CD14-positive monocyte (primary cell): ENCODE data around the gene LUC7L. TPM values are rescaled to one million over a fixed set of nuclear protein-coding genes. Genes with fewer than 3 reads are reported as not detected.
"Not testable (repeated sequence)": the region's sequence is repeated elsewhere in the genome, so short reads cannot be mapped to it uniquely, and the experiment has no call there.

ENCODE experiments used
- DNase-seq, 3 donors: peaks; one replicate each; pipeline ENCODE4 v3.0.0-alpha.2; 2011 to 2022
- H2AFZ ChIP-seq: 2 replicates; pipeline ENCODE4 v1.6.0; 2012; ENCODE audit warnings: mild to moderate bottlenecking, low read depth, low read length, inconsistent platforms; ENCODE audit not compliant: insufficient read depth, poor library complexity, severe bottlenecking
- H3K27ac ChIP-seq, 2 donors: 1 replicate in 1 of 2; 2 replicates in 1 of 2; pipeline ENCODE4 v1.5.1; 2012 to 2013; ENCODE audit warnings: low read length in 2 of 2, control low read depth in 1 of 2, inconsistent platforms in 1 of 2, low read depth in 1 of 2, mild to moderate bottlenecking in 1 of 2
- H3K27me3 ChIP-seq, 2 donors: one replicate each; pipeline versions ENCODE4 v1.6.0 to v1.6.1; 2011 to 2013; ENCODE audit warnings: low read length in 2 of 2; ENCODE audit not compliant: control insufficient read depth in 2 of 2, insufficient read depth in 2 of 2
- H3K36me3 ChIP-seq, 2 donors: replicated peaks in 1 of 2; 1 replicate in 1 of 2; 2 replicates in 1 of 2; pipeline versions ENCODE4 v1.5.1 to v1.6.1; 2012 to 2013; ENCODE audit warnings: low read length in 2 of 2, control low read depth in 1 of 2, inconsistent platforms in 1 of 2, mild to moderate bottlenecking in 1 of 2; ENCODE audit not compliant: insufficient read depth in 2 of 2, control insufficient read depth in 1 of 2
- H3K4me1 ChIP-seq, 2 donors: 1 replicate in 1 of 2; 2 replicates in 1 of 2; pipeline versions ENCODE4 v1.5.1 to v1.6.1; 2012 to 2013; ENCODE audit warnings: low read length in 2 of 2, control low read depth in 1 of 2, inconsistent platforms in 1 of 2, mild to moderate bottlenecking in 1 of 2, moderate library complexity in 1 of 2; ENCODE audit not compliant: insufficient read depth in 2 of 2, control insufficient read depth in 1 of 2
- H3K4me2 ChIP-seq: replicated peaks from 2 replicates; pipeline ENCODE3; 2012; ENCODE audit warnings: low read length, moderate library complexity, mild to moderate bottlenecking; ENCODE audit not compliant: poor library complexity, severe bottlenecking; ENCODE audit errors: extremely low read depth
- H3K4me3 ChIP-seq, 3 experiments: fragments of 200-600 bp in 1 of 3; sonication (generic) in 1 of 3; replicated peaks in 1 of 3; 1 replicate in 2 of 3; 2 replicates in 1 of 3; pipeline ENCODE4 v1.5.1; 2011 to 2013; ENCODE audit warnings: low read length in 3 of 3, mild to moderate bottlenecking in 3 of 3, control low read depth in 2 of 3, low read depth in 2 of 3, inconsistent platforms in 1 of 3, moderate library complexity in 1 of 3
- H3K79me2 ChIP-seq: 2 replicates; pipeline ENCODE4 v1.6.0; 2012; ENCODE audit warnings: mild to moderate bottlenecking, control low read depth, inconsistent platforms, low read length, moderate library complexity; ENCODE audit not compliant: insufficient read depth
- H3K9ac ChIP-seq: 2 replicates; pipeline ENCODE4 v1.6.0; 2017; ENCODE audit warnings: low read length, mild to moderate bottlenecking; ENCODE audit not compliant: insufficient read depth, poor library complexity, severe bottlenecking
- H3K9me3 ChIP-seq, 2 donors: replicated peaks in 1 of 2; 1 replicate in 1 of 2; 2 replicates in 1 of 2; pipeline versions ENCODE4 v1.5.1 to v1.6.1; 2012 to 2013; ENCODE audit warnings: low read length in 2 of 2, control low read depth in 1 of 2; ENCODE audit not compliant: control insufficient read depth in 1 of 2, insufficient read depth in 1 of 2
- H4K20me1 ChIP-seq: 2 replicates; pipeline ENCODE4 v1.6.0; 2012; ENCODE audit warnings: mild to moderate bottlenecking, low read length, control low read depth, moderate library complexity; ENCODE audit not compliant: insufficient read depth
- H3K27ac Mint-ChIP-seq, 7 donors: one replicate each; pipeline ENCODE4 v1.8.0; 2020; ENCODE audit warnings: mild to moderate bottlenecking in 7 of 7, mixed read lengths in 7 of 7, moderate library complexity in 6 of 7, inconsistent platforms in 2 of 7
- H3K27me3 Mint-ChIP-seq, 3 donors: one replicate each; pipeline ENCODE4 v1.8.0; 2021 to 2022; ENCODE audit warnings: low read depth in 3 of 3, mild to moderate bottlenecking in 3 of 3, mixed read lengths in 3 of 3, moderate library complexity in 3 of 3, inconsistent platforms in 1 of 3
- H3K36me3 Mint-ChIP-seq, 2 donors: one replicate each; pipeline ENCODE4 v1.8.0; 2020; ENCODE audit warnings: mixed read lengths in 2 of 2, inconsistent platforms in 1 of 2, mild to moderate bottlenecking in 1 of 2
- H3K4me1 Mint-ChIP-seq: one replicate; pipeline ENCODE4 v1.8.0; 2020; ENCODE audit warnings: mild to moderate bottlenecking, mixed read lengths
- H3K4me3 Mint-ChIP-seq, 2 donors: one replicate each; pipeline ENCODE4 v1.8.0; 2020; ENCODE audit warnings: mild to moderate bottlenecking in 2 of 2, mixed read lengths in 2 of 2, moderate library complexity in 1 of 2
- H3K9me3 Mint-ChIP-seq, 7 donors: one replicate each; pipeline ENCODE4 v1.8.0; 2020 to 2022; ENCODE audit warnings: mixed read lengths in 7 of 7, mild to moderate bottlenecking in 6 of 7, moderate library complexity in 6 of 7, inconsistent platforms in 2 of 7
- WGBS: methylation state at CpG from one replicate; pipeline ENCODE4 v1.1.5; 2013; ENCODE audit warnings: missing lambda C conversion rate; ENCODE audit not compliant: insufficient coverage; 5-methylcytosine and 5-hydroxymethylcytosine counted together
- intact Hi-C, 2 donors: fragments of 100-400 bp; cut with micrococcal nuclease; formaldehyde crosslinking; loops; one replicate each; pipeline versions ENCODE4 v1.15.0 to v1.15.1; 2023
- polyA plus RNA-seq, 3 donors: library from polyadenylated mRNA; depleted of rRNA in 1 of 3; unstranded in 2 of 3; stranded (reverse) in 1 of 3; fragments of 300-500 nt in 2 of 3; fragments of >200 nt in 1 of 3; fragmentation: Illumina TruSeq in 2 of 3; gene quantifications; 1 replicate in 2 of 3; 2 replicates in 1 of 3; pipeline ENCODE4 v1.2.3, GENCODE V29; 2012 to 2021
- TF ChIP-seq, protein P1 (sequence below): fragments of 200-600 bp; IDR thresholded peaks from one replicate; pipeline ENCODE4 v1.8.0; 2022; ENCODE audit warnings: antibody characterized with exemption, mild to moderate bottlenecking

The LUC7L gene
- polyA plus RNA-seq, 3 donors, result 4.0 to 109 (median 4.6) TPM

DNA sequence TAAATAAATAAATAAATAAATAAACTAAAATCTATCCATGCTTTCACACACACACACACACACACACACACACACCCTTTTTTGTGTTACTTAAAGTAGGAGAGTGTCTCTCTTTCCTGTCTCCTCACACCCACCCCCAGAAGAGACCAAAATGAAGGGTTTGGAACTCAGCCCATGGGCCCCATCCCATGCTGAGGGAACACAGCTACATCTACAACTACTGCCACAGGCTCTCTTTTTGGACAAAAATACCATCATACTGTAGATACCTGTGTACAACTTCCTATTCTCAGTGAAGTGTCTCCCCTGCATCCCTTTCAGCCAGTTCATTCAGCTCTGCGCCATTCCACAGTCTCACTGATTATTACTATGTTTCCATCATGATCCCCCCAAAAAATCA lies 58.5 kb downstream of the LUC7L start:
- Histone ChIP-seq H3K27me3 (peaks cover 46 to 79% of the 10 kb centered on the region in 2 donors), H3K4me2 (no peak overlapping the region), H3K9ac (no peak overlapping the region), H4K20me1 (no peaks in the 10 kb centered on the region), H3K4me1 (peaks cover 0 to 7% of the 10 kb centered on the region in 2 donors), H3K4me3 (no peak overlapping the region), H3K36me3 (no peaks in the 10 kb centered on the region), H2AFZ (no peak overlapping the region), H3K79me2 (no peaks in the 10 kb centered on the region), H3K9me3 (peaks cover 0 to 21% of the 10 kb centered on the region in 2 donors), H3K27ac (no peak overlapping the region)
- Mint-ChIP-seq H3K27me3 (peaks cover 76 to 90% (median 84%) of the 10 kb centered on the region in 3 donors), H3K36me3 (peaks cover 0 to 4% of the 10 kb centered on the region in 2 donors), H3K27ac (no peak overlapping the region), H3K4me3 (peak overlapping the region in 1 of 2 donors; percentile 75), H3K9me3 (peaks cover 0 to 24% (median 8%) of the 10 kb centered on the region in 7 donors), H3K4me1 (peaks cover 9% of the 10 kb centered on the region)
- intact Hi-C loops, result no loop called here
- no CpG with 5 or more reads among the region's 1 CpG for WGBS
- DNase-seq, result no peak
- TF ChIP-seq, protein P1, sequence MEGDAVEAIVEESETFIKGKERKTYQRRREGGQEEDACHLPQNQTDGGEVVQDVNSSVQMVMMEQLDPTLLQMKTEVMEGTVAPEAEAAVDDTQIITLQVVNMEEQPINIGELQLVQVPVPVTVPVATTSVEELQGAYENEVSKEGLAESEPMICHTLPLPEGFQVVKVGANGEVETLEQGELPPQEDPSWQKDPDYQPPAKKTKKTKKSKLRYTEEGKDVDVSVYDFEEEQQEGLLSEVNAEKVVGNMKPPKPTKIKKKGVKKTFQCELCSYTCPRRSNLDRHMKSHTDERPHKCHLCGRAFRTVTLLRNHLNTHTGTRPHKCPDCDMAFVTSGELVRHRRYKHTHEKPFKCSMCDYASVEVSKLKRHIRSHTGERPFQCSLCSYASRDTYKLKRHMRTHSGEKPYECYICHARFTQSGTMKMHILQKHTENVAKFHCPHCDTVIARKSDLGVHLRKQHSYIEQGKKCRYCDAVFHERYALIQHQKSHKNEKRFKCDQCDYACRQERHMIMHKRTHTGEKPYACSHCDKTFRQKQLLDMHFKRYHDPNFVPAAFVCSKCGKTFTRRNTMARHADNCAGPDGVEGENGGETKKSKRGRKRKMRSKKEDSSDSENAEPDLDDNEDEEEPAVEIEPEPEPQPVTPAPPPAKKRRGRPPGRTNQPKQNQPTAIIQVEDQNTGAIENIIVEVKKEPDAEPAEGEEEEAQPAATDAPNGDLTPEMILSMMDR, result no peak

DNA sequence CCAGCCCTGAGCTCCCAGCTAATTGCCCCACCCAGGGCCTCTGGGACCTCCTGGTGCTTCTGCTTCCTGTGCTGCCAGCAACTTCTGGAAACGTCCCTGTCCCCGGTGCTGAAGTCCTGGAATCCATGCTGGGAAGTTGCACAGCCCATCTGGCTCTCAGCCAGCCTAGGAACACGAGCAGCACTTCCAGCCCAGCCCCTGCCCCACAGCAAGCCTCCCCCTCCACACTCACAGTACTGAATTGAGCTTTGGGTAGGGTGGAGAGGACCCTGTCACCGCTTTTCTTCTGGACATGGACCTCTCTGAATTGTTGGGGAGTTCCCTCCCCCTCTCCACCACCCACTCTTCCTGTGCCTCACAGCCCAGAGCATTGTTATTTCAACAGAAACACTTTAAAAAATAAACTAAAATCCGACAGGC lies 59.2 kb downstream of the LUC7L start:
- intact Hi-C loops, H4K20me1 ChIP-seq, H2AFZ ChIP-seq, H3K36me3 ChIP-seq, H3K4me2 ChIP-seq, H3K36me3 Mint-ChIP-seq, DNase-seq, H3K9ac ChIP-seq, H3K4me3 ChIP-seq, H3K27ac ChIP-seq, H3K27ac Mint-ChIP-seq, H3K79me2 ChIP-seq: not testable (repeated sequence)
- Histone ChIP-seq H3K4me1 (peaks cover 6 to 13% of the 10 kb centered on the region in 2 donors), H3K9me3 (peaks cover 0 to 22% of the 10 kb centered on the region in 2 donors), H3K27me3 (peaks cover 49 to 79% of the 10 kb centered on the region in 2 donors)
- peaks cover 77 to 90% (median 84%) of the 10 kb centered on the region in 3 donors for H3K27me3 Mint-ChIP-seq
- H3K4me1 Mint-ChIP-seq, result peaks cover 12% of the 10 kb centered on the region
- peaks cover 0 to 26% (median 8%) of the 10 kb centered on the region in 7 donors for H3K9me3 Mint-ChIP-seq
- 10% methylated on average over 2 of the region's 5 CpGs for WGBS
- H3K4me3 Mint-ChIP-seq, result peak overlapping the region in 1 of 2 donors; percentile 60
